GM12891 (cell line): ENCODE measurements around the gene PRRC2C.
"Not testable (repeated sequence)": the region's sequence is repeated elsewhere in the genome, so short reads cannot be mapped to it uniquely, and the experiment has no call there.

Experiments
- DNase-seq: peaks from one replicate; pipeline ENCODE4 v3.0.0; 2011; ENCODE audit warnings: low spot score; ENCODE audit not compliant: insufficient read length
- FAIRE-seq: peaks from 2 replicates; lab custom pipeline; 2011; peaks lifted over from hg19 to GRCh38; lab: Jason Lieb, UNC
- PAX5 ChIP-seq: IDR thresholded peaks from 2 replicates; pipeline ENCODE4 v1.6.1; 2011; ENCODE audit warnings: low read length, moderate library complexity, mild to moderate bottlenecking; ENCODE audit not compliant: insufficient read depth, severe bottlenecking
- POLR2A ChIP-seq: IDR thresholded peaks from 2 replicates; pipeline ENCODE4 v1.6.1; 2011; ENCODE audit warnings: low read depth, low read length, control low read depth
- POLR2AphosphoS5 ChIP-seq: IDR thresholded peaks from 2 replicates; pipeline ENCODE4 v1.6.1; 2011; ENCODE audit warnings: low read depth, low read length, control low read depth
- POU2F2 ChIP-seq: IDR thresholded peaks from 2 replicates; pipeline ENCODE4 v1.6.1; 2011; ENCODE audit warnings: low read depth, mild to moderate bottlenecking, control low read depth, low read length, moderate library complexity
- SPI1 ChIP-seq: IDR thresholded peaks from 2 replicates; pipeline ENCODE4 v1.6.1; 2011; ENCODE audit warnings: low read depth, low read length, control low read depth
- TAF1 ChIP-seq: IDR thresholded peaks from 2 replicates; pipeline ENCODE4 v1.6.1; 2011; ENCODE audit warnings: low read depth, low read length, control low read depth

The PRRC2C gene

GRCh38 chr1:171600862-171601261 is 115.5 kb downstream of the PRRC2C start:
- TF ChIP-seq POLR2A (no peak), PAX5 (no peak), TAF1 (no peak), POLR2AphosphoS5 (no peak)
- FAIRE-seq, result no peak
- no peak for DNase-seq

DNA sequence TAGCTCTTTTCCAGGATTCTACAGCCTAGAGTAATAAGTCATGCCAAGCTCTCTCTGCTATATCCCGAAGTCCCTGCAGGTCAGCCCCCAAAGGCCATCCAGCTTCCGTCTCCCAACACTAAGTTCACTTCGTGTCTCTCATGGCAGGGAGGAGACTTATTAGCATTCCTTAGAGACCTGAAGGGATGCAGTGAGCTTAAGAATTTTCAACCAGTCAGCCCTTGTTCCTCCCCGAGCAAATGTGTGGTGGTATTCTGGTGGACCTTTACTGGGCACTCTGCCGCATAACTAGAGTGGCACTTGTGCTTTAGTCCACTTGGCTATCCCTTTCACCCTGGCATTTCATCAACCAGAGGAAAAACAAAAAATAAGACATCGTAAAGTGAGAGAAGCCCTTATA is 117.7 kb downstream of the PRRC2C start:
- FAIRE-seq, result not testable (repeated sequence)

DNA sequence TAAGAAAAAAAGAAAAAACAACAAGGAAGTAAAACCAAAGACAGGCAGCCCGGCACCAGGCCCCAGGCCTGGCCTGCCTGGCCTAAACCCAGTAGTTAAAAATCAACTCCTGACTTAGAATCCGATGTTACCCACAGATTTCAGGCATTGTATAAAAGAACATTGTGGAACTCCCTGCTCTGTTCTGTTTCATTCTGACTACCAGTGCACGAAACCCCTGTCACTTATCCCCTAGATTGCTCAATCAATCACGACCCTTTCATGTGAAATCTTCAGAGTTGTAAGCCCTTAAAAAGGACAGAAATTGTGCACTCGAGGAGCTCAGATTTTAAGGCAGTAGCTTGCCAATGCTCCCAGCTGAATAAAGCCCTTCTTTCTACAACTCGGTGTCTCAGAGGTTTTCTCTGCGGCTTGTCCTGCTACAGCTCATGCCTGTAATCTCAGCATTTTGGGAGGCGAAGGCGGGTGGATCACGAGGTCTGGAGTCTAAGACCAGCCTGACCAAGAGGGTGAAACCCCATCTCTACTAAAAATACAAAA is 121.1 kb downstream of the PRRC2C start:
- TF ChIP-seq TAF1 (no peak), SPI1 (no peak), POLR2A (no peak), POLR2AphosphoS5 (no peak), POU2F2 (no peak), PAX5 (no peak)
- no peak for DNase-seq
- no peak for FAIRE-seq

More for the DNA sequence above, 117.7 kb downstream of the PRRC2C start:
- not testable (repeated sequence) for DNase-seq

GRCh38 chr1:171610385-171610784 is 125.1 kb downstream of the PRRC2C start:
- DNase-seq (no peak), FAIRE-seq (peak; percentile 83)
- TF ChIP-seq POU2F2, result no peak
- TF ChIP-seq SPI1, result peak; percentile 90
- no peak for TF ChIP-seq PAX5
- TF ChIP-seq POLR2AphosphoS5, result no peak
- no peak for TF ChIP-seq POLR2A
- no peak for TF ChIP-seq TAF1

DNA sequence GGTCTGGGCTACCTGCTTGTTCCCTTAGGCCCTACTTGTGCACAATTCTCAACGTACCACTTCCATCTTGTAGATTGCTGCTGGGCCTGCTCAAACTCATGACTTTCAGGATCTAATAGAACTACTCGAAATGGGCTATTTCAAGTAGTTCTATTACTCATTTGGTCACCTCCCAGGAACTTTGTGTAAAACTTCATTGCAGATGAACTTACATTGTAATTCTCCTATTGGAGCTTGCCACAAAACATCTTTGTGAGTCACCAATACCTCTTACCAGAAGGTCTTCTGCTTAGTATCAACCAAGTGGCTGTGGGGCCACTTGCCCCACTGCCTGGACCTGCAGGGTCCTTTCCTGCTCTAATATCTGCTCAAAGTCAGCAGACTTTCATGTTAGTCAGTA is 126.0 kb downstream of the PRRC2C start:
- DNase-seq, result no peak
- TF ChIP-seq SPI1, result no peak
- TF ChIP-seq POLR2A, result no peak
- no peak for TF ChIP-seq POU2F2
- TF ChIP-seq TAF1, result no peak
- no peak for TF ChIP-seq POLR2AphosphoS5
- TF ChIP-seq PAX5, result no peak
- no peak for FAIRE-seq

GRCh38 chr1:171613282-171613681 is 128.0 kb downstream of the PRRC2C start:
- FAIRE-seq (no peak), DNase-seq (no peak)
- TF ChIP-seq POLR2A (no peak), PAX5 (no peak), POLR2AphosphoS5 (no peak), TAF1 (no peak), POU2F2 (no peak), SPI1 (no peak)

- not testable (repeated sequence) for DNase-seq, FAIRE-seq
These were observed 130.0 kb downstream of the PRRC2C start for GRCh38 chr1:171615122-171615906.

GRCh38 chr1:171616586-171616985 is 131.3 kb downstream of the PRRC2C start:
- TF ChIP-seq SPI1, result no peak
- no peak for TF ChIP-seq POU2F2
- TF ChIP-seq TAF1, result no peak
- no peak for TF ChIP-seq PAX5
- no peak for TF ChIP-seq POLR2AphosphoS5
- FAIRE-seq, result no peak
- DNase-seq, result no peak

GRCh38 chr1:171622152-171622462 is 136.8 kb downstream of the PRRC2C start, which contains the start of gene MYOCOS:
MYOCOS (plus strand) TSS chr1:171622243; CDS start chr1:171623884, 1,641 bp downstream.
- TF ChIP-seq TAF1 (no peak), POU2F2 (no peak), SPI1 (no peak), PAX5 (no peak), POLR2A (no peak), POLR2AphosphoS5 (no peak)
- FAIRE-seq, result no peak

GRCh38 chr1:171623651-171624331 is 138.5 kb downstream of the PRRC2C start:
- FAIRE-seq, result no peak
- DNase-seq, result no peak
- TF ChIP-seq POU2F2 (no peak), TAF1 (no peak), POLR2AphosphoS5 (no peak), SPI1 (no peak), POLR2A (no peak), PAX5 (no peak)

More at GRCh38 chr1:171622152-171622462, 136.8 kb downstream of the PRRC2C start, which contains the start of gene MYOCOS:
- no peak for DNase-seq
